CD4-positive, alpha-beta T cell treated with Interleukin-17A for 4 hours (primary cell): ENCODE data around the gene SHANK2.

Experiments
- DNase-seq: peaks from one replicate; pipeline ENCODE4 v3.0.0-alpha.2; 2020; ENCODE audit warnings: mixed read lengths

SHANK2 gene

DNA sequence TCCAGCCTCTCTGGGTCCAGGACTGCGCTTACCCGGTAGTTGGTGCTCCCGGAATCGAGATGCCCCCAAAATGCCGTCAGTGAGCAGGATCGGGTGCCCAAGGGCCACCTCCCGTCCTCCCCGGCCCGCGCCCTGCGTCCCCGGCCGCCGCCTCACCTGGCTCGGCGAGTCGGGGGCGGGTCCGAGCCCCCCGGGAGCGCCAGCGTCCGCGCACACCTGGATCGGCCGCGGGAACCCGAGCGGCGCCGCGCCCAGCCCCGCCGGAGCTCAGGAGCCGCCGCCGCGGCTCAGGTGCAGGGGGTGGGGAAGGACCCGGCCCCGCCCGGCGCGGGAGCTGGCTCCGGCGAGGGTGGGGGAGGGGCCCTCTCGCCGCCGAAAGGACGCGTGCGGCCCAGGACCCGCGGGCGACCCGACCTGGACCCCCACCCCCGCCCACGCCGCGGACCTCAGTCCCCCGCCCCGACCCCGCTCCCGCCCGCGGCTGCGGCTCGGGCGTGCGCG is at the start of gene SHANK2:
Gene SHANK2, minus strand, starts transcription at position 309 of the 501 bp plus-strand sequence. CDS start 105,251 bp downstream, outside the sequence.
- DNase-seq = no peak

DNA sequence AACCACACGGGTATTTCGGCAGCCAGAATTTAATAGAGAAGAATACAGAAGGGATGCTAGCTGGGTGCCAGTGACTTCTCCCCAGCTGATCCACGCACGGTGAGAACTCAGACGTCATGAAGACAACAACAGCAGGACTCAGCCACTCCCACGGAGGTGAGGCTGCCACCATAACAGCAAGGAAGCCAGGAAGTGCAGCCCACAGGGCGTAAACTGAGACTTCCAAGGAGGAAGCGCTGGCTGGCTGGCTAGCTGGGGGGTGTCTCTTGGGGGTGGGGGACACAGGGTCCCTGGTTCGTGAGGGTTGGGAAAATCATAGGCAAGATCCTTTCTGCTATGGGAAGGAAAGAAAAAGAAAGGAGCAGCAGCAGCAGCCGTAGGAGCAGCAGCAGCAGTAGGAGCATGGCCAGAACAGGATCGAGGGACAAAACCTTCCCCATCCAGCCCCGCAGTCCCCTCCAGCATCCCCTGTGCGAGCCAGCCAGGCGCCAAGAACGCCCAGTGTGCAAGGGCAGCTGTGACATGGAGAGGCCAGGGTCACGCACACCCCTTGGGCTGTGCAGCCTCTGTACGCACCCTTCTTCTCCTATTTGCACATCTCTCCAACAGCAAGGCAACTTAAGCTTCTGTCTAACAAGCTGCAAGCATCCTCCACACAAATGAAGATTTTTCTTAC is 49.6 kb upstream of the SHANK2 start:
- DNase-seq = no peak

DNA sequence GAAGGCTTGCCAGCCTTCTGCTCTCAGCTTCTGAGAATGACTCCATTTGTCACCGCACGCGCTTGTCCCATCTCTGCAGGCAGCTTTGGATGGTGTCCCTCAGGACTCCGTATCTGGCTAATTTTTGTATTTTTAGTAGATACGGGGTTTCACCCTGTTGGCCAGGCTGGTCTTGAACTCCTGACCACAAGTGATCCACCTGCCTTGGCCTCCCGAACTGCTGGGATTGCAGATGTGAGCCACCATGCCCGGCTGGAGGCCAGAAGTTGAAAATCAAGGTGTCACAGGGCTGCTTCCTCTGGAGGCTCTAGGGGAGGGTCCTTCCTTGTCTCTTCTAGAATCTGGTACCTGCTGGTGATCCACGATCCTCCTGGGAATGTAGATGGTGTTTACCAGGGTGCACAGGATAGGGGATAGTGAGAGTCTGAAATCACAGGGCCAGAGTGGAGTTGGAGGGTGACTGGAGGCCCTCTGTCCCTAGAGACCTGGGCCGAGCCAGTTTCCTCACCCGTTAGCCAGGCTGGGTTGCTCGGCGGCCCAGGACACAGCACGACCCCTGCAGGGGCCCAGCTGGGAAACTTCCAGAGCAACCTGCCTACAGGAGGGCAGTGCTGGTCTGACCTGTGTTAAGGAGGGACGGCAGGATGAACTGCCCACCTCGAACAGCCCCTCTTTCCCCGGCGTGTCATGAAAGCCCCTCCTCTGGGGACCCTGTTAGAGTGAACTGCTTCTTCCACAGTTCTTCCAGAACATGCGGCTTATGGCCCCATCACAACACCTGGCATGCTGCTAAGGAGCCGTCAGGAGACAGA is 48.9 kb upstream of the SHANK2 start:
- no peak for DNase-seq

DNA sequence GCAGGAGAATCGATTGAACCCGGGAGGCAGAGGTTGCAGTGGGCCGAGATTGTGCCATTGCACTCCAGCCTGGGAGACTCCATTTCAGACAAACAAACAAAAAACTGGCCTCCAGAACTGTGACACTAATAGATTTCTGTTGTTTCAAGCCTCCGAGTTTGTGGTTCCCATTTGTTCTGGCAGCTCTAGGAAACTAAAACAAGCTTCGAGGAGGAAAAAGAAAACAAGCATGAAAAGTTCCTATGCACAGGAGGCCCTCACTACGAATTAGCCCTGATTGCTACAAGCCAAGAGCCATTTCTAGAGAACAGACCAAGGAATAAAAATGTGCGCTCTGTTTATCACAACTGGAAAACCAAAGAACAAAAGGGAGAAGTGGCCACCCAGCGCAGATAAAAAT is 47.8 kb upstream of the SHANK2 start:
- no peak for DNase-seq

DNA sequence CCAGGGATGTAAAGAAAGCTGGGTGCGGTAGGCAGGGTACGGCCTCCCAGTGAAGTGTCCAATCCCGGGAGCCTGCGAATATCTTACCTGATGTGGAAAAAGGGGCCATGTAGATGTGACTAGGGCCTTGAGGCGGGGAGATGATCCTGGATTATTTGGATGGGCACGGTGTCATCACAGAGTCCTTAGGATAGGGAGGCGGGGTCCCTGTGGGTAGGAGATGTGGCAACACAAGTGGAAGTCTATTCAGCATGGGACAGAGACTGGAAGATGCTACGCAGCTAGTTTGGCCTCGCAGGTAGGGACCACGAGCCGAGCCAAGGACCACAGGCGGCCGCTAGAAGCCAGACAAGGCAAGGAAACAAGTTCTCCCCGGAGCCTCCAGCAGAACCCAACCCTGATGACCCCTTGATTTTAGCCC is 46.4 kb upstream of the SHANK2 start:
- DNase-seq = no peak

DNA sequence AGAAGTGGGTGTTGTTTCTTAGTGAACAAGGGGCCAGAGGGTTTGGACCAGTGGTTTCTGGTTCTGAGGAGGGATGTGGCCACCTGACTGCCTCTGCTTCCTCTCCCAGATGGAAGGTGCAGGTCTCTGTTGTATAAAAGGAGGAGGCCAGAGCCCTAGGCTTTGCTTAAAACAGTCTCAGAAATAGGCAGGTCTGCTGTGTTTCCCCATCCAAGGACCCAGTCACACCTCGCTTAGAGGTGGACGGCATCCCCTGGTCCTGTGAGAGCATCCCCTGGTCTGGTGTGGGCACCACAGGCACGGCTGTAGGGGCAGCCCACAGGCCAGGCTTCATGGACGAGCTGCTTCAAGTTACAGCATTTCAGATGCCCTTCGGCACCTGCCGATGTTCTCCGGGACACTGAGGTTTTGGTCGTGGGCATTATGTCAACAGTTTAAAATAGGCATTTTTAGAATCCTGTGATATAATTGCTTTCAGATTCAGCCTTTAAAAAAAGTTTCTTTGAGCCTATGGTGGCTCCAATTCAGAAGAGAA is 45.7 kb upstream of the SHANK2 start:
- no peak for DNase-seq

DNA sequence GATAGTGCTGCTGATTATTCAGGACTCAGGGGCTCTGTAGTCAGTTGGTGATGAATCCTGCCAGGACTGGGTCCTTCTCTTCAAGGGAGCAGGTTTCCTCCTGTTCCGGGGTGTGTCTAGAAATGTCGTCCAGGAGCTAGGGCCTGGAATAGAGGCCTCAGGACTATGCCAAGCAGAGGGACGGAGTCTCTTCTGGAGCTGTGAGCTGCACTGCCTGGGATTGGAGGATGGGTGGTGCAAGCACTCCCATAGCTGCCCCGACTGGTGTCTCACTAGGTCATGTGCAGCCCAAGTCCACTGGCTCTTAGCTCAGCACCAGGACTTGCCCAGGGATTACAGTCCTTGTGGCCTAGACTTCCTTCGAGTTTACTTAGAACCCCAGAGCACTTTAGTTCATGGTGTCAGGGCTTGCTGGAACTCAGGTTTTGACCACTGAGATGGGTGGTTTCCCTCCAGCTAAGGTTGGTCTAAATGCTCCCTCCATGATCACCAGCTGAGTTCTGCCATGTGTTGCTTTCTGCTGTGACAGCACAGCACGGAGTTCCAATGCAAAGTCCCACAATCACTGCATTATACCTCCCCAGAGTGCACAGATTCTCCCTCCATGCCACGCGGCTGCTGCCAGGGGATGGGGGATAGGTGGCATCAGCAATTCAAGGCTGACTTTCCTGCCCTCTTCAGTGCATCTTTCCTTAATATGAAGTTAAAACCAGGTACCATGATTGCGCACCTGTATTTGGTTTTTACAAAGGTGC is 42.6 kb upstream of the SHANK2 start:
- DNase-seq = no peak

DNA sequence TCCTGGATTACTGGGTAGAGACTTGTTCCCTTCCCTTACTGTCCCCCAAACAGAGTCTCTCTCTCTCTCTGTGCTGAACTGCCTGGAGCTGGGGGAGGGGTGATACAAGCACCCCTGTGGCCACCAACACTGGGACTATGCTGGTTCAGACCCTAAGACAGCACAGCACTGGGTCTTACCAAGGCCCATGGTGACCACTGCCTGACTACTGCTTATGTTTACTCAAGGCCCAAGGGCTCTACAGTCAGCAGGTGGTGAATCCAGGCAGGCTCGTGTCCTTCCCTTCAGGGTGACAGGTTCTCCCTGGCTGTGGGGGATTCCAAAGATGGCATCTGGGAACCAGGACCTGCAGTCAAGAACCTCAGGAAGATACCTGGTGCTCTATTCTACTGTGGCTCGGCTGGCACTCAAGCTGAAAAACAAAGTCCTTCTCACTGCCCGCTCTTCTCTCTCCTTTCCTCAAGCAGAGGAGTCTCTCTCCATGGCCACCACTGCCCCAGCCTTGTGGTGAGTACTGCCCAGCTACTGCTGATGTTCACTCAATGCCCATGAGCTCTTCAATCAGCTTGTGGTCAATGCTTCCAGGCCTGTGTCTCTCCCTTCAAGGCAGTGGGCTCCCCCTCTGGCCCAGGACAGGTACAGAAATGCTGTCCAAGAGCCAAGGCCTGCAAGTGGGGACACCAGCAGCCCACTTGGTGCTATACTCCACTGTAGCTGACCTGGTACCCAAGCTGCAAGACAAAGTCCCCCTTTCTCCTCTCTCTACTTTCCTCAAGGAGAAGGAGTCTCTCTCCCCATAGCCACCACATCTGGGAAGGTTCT is 41.8 kb upstream of the SHANK2 start:
- DNase-seq = no peak

DNA sequence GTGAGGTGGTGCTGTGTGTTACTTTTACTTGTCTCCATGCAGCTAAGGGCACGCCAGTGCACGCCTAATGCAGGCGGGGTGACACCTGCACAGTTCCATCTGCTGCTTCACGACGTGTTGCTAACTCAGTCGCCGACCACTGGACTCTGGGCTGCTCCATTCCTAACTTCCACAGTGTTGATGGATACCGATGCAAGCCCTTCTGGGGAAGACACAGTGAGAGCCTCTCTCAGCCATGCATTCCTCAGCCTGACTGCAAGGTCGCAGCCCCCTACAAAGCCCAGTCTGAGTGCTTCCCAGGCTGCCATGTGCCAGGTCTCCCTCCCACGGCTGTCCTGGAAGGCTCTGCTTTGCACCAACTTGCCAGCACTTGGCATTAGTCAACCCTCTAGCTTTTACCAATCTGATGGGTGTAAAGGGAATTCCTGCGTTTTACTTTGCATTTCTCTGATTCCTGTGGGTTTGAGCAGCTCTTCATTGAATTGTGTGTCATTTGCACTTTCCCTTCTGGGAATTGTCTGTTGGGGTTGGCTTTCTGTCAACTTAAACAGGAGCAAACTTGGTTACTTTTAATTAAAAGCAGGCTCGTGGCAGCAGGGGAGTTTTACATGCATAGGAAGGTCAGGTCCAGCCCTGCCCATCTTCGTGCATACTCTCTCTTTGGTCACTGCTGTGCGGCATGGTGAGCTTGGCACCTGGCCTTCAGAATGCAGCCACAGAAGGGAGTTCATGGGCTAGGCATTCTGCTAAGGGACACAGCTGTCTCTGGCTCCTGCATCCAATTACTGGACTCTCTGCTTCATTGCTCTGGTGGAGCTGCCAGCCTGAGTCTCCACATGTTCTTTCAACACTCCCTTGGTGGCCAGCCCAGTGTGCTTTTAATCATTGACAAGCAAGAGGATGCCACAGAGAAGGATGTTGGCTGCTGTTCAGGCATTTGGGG is 34.6 kb upstream of the SHANK2 start:
- DNase-seq = no peak

DNA sequence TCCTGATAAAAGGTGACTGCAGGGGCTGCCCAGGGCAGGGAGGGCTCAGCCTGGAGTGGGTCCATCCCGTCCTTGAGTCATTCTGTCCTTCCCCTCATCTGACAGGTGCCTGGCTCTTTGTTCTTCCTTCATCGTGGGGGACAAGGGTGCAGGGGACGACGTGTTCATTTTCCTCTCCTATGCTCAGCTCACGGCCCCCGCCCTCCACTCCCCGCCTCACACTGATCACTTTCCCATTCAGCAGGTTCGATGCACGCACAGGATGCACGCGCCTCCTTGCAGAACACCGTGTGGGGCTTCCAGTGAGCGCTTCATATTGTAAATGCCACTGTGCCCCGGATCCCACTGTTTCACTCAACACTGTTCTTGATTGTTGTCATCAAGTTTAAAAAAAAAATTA is 32.7 kb upstream of the SHANK2 start:
- no peak for DNase-seq

DNA sequence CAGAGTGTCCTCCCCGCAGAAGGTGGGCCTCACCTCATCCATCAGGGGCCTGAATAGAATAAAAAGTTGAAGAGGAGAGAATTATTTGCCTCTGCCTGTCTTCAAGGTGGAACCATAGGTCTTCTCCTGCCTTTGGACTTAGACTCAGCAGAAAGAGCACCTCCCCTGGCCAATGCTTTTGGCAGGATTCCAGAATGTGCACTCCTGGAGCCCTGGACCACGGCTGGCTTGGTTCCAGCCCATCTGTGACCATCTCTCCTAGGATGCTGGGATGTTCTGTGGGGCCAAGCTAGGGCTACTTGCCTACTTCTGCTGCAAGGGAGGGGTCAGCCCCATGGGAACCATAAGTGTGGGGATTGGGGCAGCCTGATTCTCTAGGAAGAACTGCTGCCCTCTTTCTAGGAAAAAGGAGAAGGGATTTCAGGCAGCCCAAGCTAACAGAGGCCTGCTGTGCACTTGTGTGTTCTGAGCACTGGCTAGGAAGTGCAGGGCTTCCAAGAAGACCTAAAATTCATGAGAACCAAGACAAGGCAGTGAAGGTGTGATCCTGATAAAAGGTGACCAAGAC is 32.2 kb upstream of the SHANK2 start:
- DNase-seq = no peak

DNA sequence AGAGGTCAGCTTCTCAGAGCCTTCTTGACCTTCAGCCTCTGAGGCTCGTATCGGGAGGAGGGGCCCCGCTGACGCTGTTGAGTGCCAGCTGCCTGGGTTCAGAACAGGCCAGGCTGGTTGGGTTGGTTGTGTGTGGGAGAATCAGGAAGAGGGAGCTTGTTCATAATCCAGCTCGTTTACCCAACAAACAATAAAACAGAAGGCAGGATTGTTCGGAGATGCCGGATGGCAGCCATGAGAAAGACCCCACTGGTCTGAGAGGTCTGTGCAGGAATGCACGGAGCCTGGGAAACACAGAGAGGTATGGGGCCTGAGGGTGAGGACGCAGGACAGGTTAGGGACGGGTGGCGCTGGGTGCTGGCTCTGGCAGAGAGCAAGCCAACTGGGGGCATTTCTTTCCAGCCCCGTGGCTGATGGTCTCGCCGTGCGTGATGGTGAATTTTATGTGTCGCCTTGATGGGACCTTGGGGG is 31.6 kb upstream of the SHANK2 start:
- no peak for DNase-seq

DNA sequence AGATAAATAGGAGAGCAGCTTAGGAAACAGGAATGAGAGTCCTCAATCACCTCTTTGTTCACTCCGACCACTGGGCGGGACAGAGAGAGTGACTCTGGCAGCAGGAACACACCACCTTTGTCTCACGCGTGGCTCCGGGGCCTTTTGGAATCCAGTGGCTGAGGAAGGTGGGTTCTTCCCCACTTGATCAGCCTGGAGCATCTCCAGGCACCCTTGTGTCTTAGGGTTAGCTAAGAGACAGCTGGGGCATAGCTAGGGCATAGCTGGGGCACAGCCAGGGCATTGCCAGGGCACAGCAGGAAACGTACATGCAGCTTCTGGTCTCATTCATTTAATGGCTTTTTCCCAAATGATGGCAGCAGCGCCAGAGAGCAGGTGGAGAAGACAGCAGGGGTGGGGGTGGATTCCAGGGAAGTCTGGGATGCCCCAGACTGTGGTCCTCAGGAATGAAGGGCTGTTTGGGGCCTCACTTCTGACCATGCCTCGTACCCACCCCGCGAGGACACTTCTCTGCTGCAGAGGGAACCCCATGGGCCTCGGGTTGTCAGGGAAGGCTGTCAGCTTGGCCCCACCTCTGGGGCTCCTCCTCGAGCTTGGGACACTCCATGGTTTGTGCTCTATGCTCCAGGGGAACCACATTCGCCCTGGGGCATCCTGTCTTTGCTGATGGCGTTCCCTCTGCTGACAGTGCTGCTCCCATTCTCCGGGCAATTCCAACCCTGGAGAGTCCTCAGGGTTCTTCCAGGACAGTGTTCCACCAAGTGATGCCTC is 30.4 kb upstream of the SHANK2 start:
- DNase-seq = no peak

DNA sequence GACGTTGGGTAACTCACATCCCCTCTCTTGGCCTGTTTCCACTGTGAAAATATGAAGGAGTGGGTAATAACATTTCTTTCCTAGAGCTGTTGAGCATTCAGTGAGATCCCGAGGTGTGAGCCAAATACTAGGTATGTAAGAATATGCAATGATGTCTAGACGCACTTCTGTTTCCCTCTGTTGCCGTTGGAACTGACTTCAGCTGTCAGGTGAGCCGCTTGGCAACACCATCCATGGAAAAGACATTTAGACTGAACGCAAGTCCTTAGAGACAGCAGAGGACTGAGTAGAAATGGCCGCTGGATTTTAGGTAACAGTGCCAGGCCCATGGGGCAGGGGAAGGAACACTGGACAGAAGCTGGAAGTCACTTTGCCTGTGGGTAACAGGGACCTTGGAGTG is 29.5 kb upstream of the SHANK2 start:
- DNase-seq = no peak

DNA sequence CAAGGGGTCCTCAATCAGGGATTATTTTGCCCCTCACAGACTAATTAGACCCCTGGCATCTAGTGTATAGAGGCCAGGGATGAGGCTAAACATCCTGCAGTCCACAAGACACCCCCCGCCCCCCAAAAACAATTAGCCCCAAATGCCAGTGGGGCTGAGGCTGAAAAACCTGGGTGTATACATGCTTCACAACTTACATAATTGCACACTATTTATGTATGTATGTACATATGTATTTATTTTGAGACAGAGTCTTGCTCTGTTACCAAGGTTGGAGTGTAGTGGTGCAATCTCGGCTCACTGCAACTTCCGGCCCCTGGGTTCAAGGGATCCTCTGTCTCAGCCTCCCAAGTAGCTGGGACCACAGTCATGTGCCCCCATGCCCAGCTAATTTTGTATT is 28.8 kb upstream of the SHANK2 start:
- DNase-seq = no peak

DNA sequence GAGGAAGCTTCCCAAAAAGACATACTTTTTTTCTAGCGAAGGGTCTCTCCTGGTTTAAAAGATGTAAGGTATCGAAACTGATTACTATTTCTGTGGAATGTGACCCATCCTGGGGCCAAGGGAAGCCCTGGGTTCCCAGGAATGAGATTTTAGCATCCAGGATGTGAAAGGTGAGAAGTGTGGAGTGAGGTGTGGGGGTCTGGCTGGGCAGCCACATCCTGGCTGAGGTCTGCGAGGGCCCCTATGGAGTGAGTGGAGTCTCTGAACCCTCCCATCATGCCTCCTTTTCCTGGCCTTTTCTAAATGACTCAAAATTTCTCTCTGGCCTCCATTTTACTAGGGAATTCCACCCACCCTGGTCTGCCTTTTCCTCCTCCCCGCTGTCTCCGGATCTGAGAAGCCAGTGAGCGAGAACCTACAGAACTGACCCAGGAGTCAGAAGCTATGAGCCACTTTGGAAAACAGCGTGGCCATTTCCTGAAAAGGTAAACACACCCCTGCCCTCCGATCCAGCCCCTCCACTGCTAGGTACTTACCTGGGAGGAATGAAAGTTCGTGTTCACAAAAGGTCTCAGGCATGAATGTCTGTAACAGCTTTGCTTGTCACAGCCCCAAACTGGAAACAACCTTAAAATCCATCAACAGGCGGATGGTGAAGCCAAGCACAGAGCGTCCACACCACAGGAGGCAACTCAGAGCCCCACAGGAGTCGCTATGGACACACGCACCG is 27.7 kb upstream of the SHANK2 start:
- no peak for DNase-seq

DNA sequence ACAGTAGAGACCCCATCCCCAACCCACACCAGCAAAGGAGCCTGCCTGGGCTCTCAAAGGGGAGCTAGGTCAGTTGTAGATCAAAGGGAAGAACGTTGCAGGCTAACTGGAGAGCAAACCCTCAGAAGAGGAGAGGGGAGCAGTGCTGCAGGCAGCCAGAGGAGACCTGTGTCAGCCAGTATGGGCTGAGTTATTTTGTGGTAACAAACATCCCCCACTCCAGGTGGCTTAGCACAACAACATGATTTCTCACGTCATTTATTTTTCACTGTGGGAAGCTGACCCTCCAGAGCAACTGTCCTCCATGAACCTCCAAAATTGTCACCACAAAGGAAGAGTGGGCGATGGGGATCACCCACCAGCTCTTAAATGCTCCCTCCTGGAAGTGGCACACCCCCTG is 19.8 kb upstream of the SHANK2 start:
- no peak for DNase-seq

DNA sequence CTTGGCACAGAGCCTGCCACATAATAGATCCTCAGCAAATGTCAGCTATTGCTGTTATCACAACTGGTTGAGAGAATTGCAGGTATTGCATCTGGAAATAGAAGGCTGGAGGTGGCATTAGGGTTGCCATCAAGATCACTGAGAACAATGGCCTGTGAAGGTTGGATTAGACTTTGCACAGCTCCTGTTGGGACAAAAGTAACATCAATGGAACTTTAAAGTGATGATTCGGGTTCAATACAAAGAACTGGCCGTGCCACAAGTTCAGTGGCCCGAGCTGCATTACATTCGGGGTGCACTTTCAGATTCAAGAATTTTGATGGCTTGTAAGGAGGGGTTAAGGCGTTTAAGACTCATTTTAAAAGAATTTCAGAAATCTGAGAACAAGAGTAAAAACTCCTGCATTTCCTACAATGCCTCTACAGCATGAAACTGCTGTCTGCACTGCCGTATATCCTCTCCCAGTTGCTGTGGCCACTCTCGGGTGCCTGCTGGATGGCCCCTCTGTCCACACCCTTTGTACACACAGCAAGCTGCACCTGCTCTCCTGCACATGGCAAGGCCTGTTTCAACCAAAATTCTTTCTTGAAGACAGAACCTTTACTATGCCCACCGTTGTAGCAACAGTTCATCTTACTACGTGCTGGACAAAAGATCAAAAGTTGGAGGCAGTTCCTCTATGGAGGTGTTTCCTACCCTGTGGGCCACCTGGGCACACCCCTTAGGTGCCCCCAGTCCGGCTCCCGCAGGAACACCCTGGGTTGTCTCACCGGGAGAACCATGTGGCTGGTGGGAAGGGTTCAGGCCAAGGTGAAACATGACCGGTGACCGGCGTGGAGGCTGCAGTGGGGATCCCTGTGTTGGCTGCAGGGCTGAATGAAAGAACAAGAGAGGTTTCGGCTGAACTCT is 17.5 kb upstream of the SHANK2 start:
- DNase-seq = no peak
